ENCODE results near the gene TMEM240. TPM values are rescaled to one million over a fixed set of nuclear protein-coding genes. Genes with fewer than 3 reads are reported as not detected.

TMEM240 gene
- total RNA-seq, 2 experiments from 2014 or later = 0.76 to 2.1 TPM

DNA sequence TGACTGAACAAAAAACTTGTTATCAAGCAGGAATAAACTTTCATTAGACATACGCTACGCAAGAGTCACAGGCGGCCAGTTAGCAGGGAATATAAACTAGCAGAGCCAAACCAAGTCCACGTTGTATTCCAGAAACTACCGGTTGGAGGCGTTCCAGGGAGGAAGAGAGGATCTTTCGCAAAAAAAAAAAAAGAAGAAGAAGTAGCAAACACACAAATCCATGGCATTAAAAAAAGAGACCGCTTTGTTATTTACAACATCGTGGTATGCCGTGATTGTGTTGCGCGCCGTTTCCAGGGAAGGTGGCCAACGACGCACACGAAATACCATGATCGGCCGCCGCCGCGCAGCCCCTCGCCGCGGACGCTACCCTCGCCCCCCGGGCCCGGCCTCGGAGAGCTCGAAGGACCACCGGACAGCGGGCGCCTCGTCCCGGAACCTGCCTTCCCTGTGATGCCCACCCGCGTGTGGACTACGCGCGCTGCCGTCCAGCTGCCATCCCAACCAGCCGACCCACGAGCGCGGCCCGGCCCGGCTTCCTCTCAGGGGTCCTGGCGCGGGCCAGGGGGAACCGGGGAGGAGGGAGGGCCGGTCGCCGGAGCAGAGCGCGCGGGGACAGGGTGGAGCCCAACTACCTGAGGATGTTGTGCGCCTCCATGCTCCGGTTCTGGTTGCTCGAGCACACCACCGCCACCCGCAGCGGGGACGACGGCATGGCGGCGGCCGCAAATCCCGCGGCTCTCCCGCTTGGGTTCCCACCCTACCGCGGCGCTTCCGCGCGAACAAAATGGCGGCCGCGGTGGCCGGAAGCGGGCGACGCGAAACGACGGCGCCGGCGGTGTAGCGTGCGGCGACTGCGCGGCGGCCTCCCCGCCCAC lies 33.7 kb upstream of the TMEM240 start:
- Histone ChIP-seq H3K4me3 (ENCODE audit: low read depth, low read length, poor library complexity, severe bottlenecking) (peak overlapping the region; percentile 88), H3K79me2 (ENCODE audit: insufficient read depth, low read depth, low read length) (peaks cover 52% of the 10 kb centered on the region), H3K4me1 (ENCODE audit: insufficient read depth, low read length, poor library complexity, severe bottlenecking) (peaks cover 13% of the 10 kb centered on the region), H3K27ac (ENCODE audit: low read depth, low read length, poor library complexity, severe bottlenecking) (peak overlapping the region; percentile 69), H3K9me3 (ENCODE audit: low read length) (no peaks in the 10 kb centered on the region), H3K36me3 (ENCODE audit: insufficient read depth, low read length) (peaks cover 35% of the 10 kb centered on the region), H3K4me2 (ENCODE audit: low read length) (peak overlapping the region; percentile 74), H3K9me2 (ENCODE audit: insufficient read depth, low read length) (no peaks in the 10 kb centered on the region), H2AFZ (ENCODE audit: low read length) (0 out of 2 replicates have a peak overlapping the region, but pooled peaks have one; percentile 24), H4K20me1 (ENCODE audit: insufficient read depth, low read length) (no peaks in the 10 kb centered on the region)
- no TSS peak for BruUV-seq (replicated peaks)
- ChIA-PET POLR2A (interaction anchor here (0.7 to 1.3 kb wide), 2 partner anchors 167 to 763 kb away, joined by 3 read pairs; partner anchors contain the start of gene MRPL20), CTCF (ENCODE audit: unreplicated experiment) (no interaction called here)
- intact Hi-C loops (cut with micrococcal nuclease; ENCODE audit: unreplicated experiment) = loop anchor here (5.0 kb wide), 1 partner anchor 43 kb away; the partner anchor contains the start of gene MIB2
- TF ChIP-seq, protein P1, sequence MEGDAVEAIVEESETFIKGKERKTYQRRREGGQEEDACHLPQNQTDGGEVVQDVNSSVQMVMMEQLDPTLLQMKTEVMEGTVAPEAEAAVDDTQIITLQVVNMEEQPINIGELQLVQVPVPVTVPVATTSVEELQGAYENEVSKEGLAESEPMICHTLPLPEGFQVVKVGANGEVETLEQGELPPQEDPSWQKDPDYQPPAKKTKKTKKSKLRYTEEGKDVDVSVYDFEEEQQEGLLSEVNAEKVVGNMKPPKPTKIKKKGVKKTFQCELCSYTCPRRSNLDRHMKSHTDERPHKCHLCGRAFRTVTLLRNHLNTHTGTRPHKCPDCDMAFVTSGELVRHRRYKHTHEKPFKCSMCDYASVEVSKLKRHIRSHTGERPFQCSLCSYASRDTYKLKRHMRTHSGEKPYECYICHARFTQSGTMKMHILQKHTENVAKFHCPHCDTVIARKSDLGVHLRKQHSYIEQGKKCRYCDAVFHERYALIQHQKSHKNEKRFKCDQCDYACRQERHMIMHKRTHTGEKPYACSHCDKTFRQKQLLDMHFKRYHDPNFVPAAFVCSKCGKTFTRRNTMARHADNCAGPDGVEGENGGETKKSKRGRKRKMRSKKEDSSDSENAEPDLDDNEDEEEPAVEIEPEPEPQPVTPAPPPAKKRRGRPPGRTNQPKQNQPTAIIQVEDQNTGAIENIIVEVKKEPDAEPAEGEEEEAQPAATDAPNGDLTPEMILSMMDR (conservative IDR thresholded peaks at IDR 0.05; ENCODE audit: low read length) = peak; percentile 56; the same call in 1 of the 2 replicates
- no peak for TF ChIP-seq EZH2phosphoT487 (IDR thresholded peaks at IDR 0.05; ENCODE audit: borderline replicate concordance, low read depth, low read length)
- peak; percentile 84 for DNase-seq (ENCODE audit: low spot score)

DNA sequence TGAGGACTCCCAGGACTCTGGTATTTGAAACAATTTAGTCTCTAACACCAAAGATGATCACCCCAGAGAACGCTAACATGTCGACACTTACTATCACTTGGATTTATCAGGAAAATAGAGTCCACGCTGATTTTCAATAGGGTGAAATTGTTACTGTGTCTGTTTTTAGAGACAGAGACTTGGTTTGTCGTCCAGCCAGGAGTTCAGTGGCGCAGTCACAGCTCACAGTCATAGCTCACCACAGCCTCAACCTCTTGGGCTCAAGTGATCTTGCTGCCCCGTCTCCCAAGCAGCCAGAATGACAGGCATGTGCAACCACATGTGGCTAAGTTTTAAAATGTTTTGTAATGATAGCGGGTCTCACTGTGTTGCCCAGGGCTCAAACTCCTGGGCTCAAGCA lies 28.9 kb upstream of the TMEM240 start:
- Histone ChIP-seq H3K4me2 (ENCODE audit: low read length) (no peak overlapping the region), H3K79me2 (ENCODE audit: insufficient read depth, low read depth, low read length) (peaks cover 99% of the 10 kb centered on the region), H3K4me3 (ENCODE audit: low read depth, low read length, poor library complexity, severe bottlenecking) (no peak overlapping the region), H3K27ac (ENCODE audit: low read depth, low read length, poor library complexity, severe bottlenecking) (no peak overlapping the region), H3K9me3 (ENCODE audit: low read length) (no peaks in the 10 kb centered on the region), H2AFZ (ENCODE audit: low read length) (no peak overlapping the region), H3K9me2 (ENCODE audit: insufficient read depth, low read length) (no peaks in the 10 kb centered on the region), H4K20me1 (ENCODE audit: insufficient read depth, low read length) (0 out of 2 replicates have a peak, but pooled peaks cover 12% of the 10 kb centered on the region), H3K4me1 (ENCODE audit: insufficient read depth, low read length, poor library complexity, severe bottlenecking) (peaks cover 13% of the 10 kb centered on the region), H3K36me3 (ENCODE audit: insufficient read depth, low read length) (peaks cover 81% of the 10 kb centered on the region)
- intact Hi-C loops (cut with micrococcal nuclease; ENCODE audit: unreplicated experiment) = no loop called here
- CTCF ChIA-PET (ENCODE audit: unreplicated experiment) = no interaction called here
- TF ChIP-seq, protein P1 (conservative IDR thresholded peaks at IDR 0.05; ENCODE audit: low read length) = no peak
- TF ChIP-seq EZH2phosphoT487 (IDR thresholded peaks at IDR 0.05; ENCODE audit: borderline replicate concordance, low read depth, low read length) = no peak
- POLR2A ChIA-PET = no interaction called here
- DNase-seq (ENCODE audit: low spot score) = no peak
- BruUV-seq (replicated peaks) = no TSS peak

DNA sequence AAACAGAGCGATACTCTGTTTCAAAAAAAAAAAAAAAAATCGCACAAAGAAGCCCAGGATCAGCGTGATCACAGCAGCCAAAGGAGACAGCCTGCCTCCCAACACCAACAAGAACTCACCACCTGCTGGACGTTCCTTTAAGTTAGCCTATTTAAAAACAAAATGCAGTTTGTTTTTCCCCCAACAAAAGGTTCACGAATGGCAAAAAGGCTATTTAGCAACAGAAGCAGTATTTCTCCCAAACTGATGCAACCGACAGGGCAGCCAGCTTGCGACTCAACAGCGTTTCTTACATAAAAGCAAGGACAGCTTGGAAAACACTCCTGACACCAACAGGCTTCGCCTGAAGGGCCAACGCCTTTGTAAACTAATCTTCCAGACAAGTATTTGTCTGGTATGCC lies 27.5 kb upstream of the TMEM240 start:
- DNase-seq (ENCODE audit: low spot score) = no peak
- Histone ChIP-seq H3K4me1 (ENCODE audit: insufficient read depth, low read length, poor library complexity, severe bottlenecking) (peaks cover 8% of the 10 kb centered on the region), H3K9me2 (ENCODE audit: insufficient read depth, low read length) (no peaks in the 10 kb centered on the region), H3K27ac (ENCODE audit: low read depth, low read length, poor library complexity, severe bottlenecking) (no peak overlapping the region), H4K20me1 (ENCODE audit: insufficient read depth, low read length) (0 out of 2 replicates have a peak, but pooled peaks cover 13% of the 10 kb centered on the region), H2AFZ (ENCODE audit: low read length) (no peak overlapping the region), H3K79me2 (ENCODE audit: insufficient read depth, low read depth, low read length) (peaks cover 92% of the 10 kb centered on the region), H3K4me2 (ENCODE audit: low read length) (no peak overlapping the region), H3K4me3 (ENCODE audit: low read depth, low read length, poor library complexity, severe bottlenecking) (no peak overlapping the region), H3K9me3 (ENCODE audit: low read length) (no peaks in the 10 kb centered on the region), H3K36me3 (ENCODE audit: insufficient read depth, low read length) (peaks cover 92% of the 10 kb centered on the region)
- CTCF ChIA-PET (ENCODE audit: unreplicated experiment) = no interaction called here
- TF ChIP-seq, protein P1 (conservative IDR thresholded peaks at IDR 0.05; ENCODE audit: low read length) = no peak
- TF ChIP-seq EZH2phosphoT487 (IDR thresholded peaks at IDR 0.05; ENCODE audit: borderline replicate concordance, low read depth, low read length) = no peak
- intact Hi-C loops (cut with micrococcal nuclease; ENCODE audit: unreplicated experiment) = no loop called here
- POLR2A ChIA-PET = no interaction called here
- BruUV-seq (replicated peaks) = no TSS peak
